GM23248 (cell line): ENCODE measurements around the gene MAGI1. TPM values are rescaled to one million over a fixed set of nuclear protein-coding genes. Genes with fewer than 3 reads are reported as not detected.

ENCODE experiments used
- DNase-seq: peaks from one replicate; pipeline ENCODE4 v3.0.0-alpha.2; 2015
- H2AFZ ChIP-seq: fragments of 200-600 bp; sonication (generic); 2 replicates; pipeline ENCODE4 v1.6.1; 2016; ENCODE audit warnings: antibody characterized with exemption
- H3F3A ChIP-seq: fragments of 200-600 bp; sonication (generic); 2 replicates; pipeline ENCODE4 v1.6.1; 2016; ENCODE audit warnings: mild to moderate bottlenecking, antibody characterized with exemption, mixed run types; ENCODE audit not compliant: insufficient read depth
- H3K27ac ChIP-seq: fragments of 200-600 bp; sonication (generic); 2 replicates; pipeline ENCODE4 v1.5.1; 2016; ENCODE audit warnings: mild to moderate bottlenecking
- H3K27me3 ChIP-seq: fragments of 200-600 bp; sonication (generic); replicated peaks from 2 replicates; pipeline ENCODE4 v1.6.1; 2016; ENCODE audit warnings: mild to moderate bottlenecking; ENCODE audit not compliant: insufficient read depth
- H3K36me3 ChIP-seq: fragments of 200-600 bp; sonication (generic); 2 replicates; pipeline ENCODE4 v1.6.1; 2016; ENCODE audit warnings: low read depth, mild to moderate bottlenecking
- H3K4me1 ChIP-seq: fragments of 200-600 bp; sonication (generic); 2 replicates; pipeline ENCODE4 v1.6.1; 2016; ENCODE audit warnings: mild to moderate bottlenecking; ENCODE audit not compliant: insufficient read depth
- H3K4me2 ChIP-seq: fragments of 200-600 bp; sonication (generic); one replicate; pipeline ENCODE4 v1.6.1; 2016; ENCODE audit warnings: mild to moderate bottlenecking; ENCODE audit not compliant: unreplicated experiment
- H3K4me3 ChIP-seq: fragments of 200-600 bp; sonication (generic); 2 replicates; pipeline ENCODE4 v1.5.1; 2016; ENCODE audit warnings: mild to moderate bottlenecking
- H3K79me2 ChIP-seq: fragments of 200-600 bp; sonication (generic); 2 replicates; pipeline ENCODE4 v1.6.1; 2016; ENCODE audit warnings: mild to moderate bottlenecking; ENCODE audit not compliant: insufficient read depth
- H3K9ac ChIP-seq: fragments of 200-600 bp; sonication (generic); 2 replicates; pipeline ENCODE4 v1.6.1; 2016; ENCODE audit warnings: mild to moderate bottlenecking
- H3K9me2 ChIP-seq: fragments of 200-600 bp; sonication (generic); 2 replicates; pipeline ENCODE4 v1.6.1; 2016; ENCODE audit warnings: mixed run types, mild to moderate bottlenecking, moderate library complexity; ENCODE audit not compliant: insufficient read depth
- H3K9me3 ChIP-seq: fragments of 200-600 bp; sonication (generic); one replicate; pipeline ENCODE4 v1.6.1; 2017; ENCODE audit warnings: low read depth
- H4K20me1 ChIP-seq: fragments of 200-600 bp; sonication (generic); 2 replicates; pipeline ENCODE4 v1.6.0; 2016; ENCODE audit not compliant: insufficient read depth
- EZH2 ChIP-seq: fragments of 200-600 bp; sonication (generic); IDR thresholded peaks from 2 replicates; pipeline ENCODE4 v1.6.1; 2018; ENCODE audit warnings: antibody characterized with exemption, mild to moderate bottlenecking; ENCODE audit not compliant: insufficient read depth, poor library complexity, severe bottlenecking
- EZH2phosphoT487 ChIP-seq: fragments of 200-600 bp; sonication (generic); IDR thresholded peaks from 2 replicates; pipeline ENCODE4 v1.6.1; 2018; ENCODE audit warnings: antibody characterized with exemption, moderate library complexity, mild to moderate bottlenecking, low read depth; ENCODE audit not compliant: insufficient read depth
- WGBS, 2 experiments: methylation state at CpG; one replicate each; pipeline ENCODE4 v1.1.6; 2015 to 2017; ENCODE audit warnings: low lambda C conversion rate in 2 of 2, low coverage in 1 of 2; ENCODE audit errors: missing lambda C conversion rate in 2 of 2; 5-methylcytosine and 5-hydroxymethylcytosine counted together
- in situ Hi-C: fragments of 300-500 bp; cut with MboI; formaldehyde crosslinking; loops from 2 replicates; pipeline ENCODE4 v1.15.0; 2020
- polyA plus RNA-seq: library from polyadenylated mRNA; unstranded; fragments of >200 nt; fragmentation: Nextera tagmentation; extraction: Ambion mirVana; gene quantifications from 2 replicates; pipeline ENCODE4 v1.2.1, GENCODE V29; 2016
- total RNA-seq: library from RNA; depleted of rRNA; stranded (reverse); fragments of >200 nt; shearing (Covaris generic); gene quantifications from 2 replicates; pipeline ENCODE4 v1.2.3, GENCODE V29; 2014; rRNA removed

Gene MAGI1
- 13.8 and 34.1 TPM in 2 replicates for total RNA-seq
- polyA plus RNA-seq, result 5.8 and 7.3 TPM in 2 replicates

- Histone ChIP-seq H3K4me1 (peaks cover 42% of the 10 kb centered on the region), H3K4me2 (peak within 1 kb of the TSS; percentile 95), H2AFZ (peak within 1 kb of the TSS; percentile 88), H3K9me3 (no peaks in the 10 kb centered on the region), H3K9ac (peak within 1 kb of the TSS; percentile 95), H3K9me2 (no peaks in the 10 kb centered on the region), H3K27me3 (no peaks in the 10 kb centered on the region), H3K27ac (peak within 1 kb of the TSS; percentile 97), H3K4me3 (peak within 1 kb of the TSS; percentile 99), H3K36me3 (no peaks in the 10 kb centered on the region), H4K20me1 (no peaks in the 10 kb centered on the region), H3F3A (peaks cover 50% of the 10 kb centered on the region), H3K79me2 (peaks cover 44% of the 10 kb centered on the region)
- peak; percentile 97 for DNase-seq
- in situ Hi-C loops, result no loop called here
- TF ChIP-seq EZH2 (no peak), EZH2phosphoT487 (no peak)
- WGBS, 2 experiments, result 0 to 1% methylated on average over 44 to 63 of the region's 73 CpGs
Observed at GRCh38 chr3:66038726-66039589, at the start of gene MAGI1. Gene MAGI1 (minus strand): TSS chr3:66038918. CDS start chr3:66038308, 610 bp downstream.

- Histone ChIP-seq H4K20me1 (no peaks in the 10 kb centered on the region), H3K4me2 (no peak overlapping the region), H2AFZ (0 out of 2 replicates have a peak overlapping the region, but pooled peaks have one; percentile 15), H3K79me2 (no peaks in the 10 kb centered on the region), H3K4me3 (no peak overlapping the region), H3K4me1 (no peaks in the 10 kb centered on the region; the same call in 1 of the 2 replicates), H3K27me3 (no peaks in the 10 kb centered on the region), H3K36me3 (no peaks in the 10 kb centered on the region), H3K9me3 (no peaks in the 10 kb centered on the region), H3K9me2 (no peaks in the 10 kb centered on the region), H3K9ac (no peak overlapping the region), H3F3A (no peaks in the 10 kb centered on the region), H3K27ac (no peak overlapping the region)
- 44 to 63% methylated on average over 3 of the region's 3 CpGs for WGBS, 2 experiments
- in situ Hi-C loops, result no loop called here
- no peak for TF ChIP-seq EZH2phosphoT487
- no peak for DNase-seq
Observed at GRCh38 chr3:66083784-66084213, 45.1 kb upstream of the MAGI1 start.

- Histone ChIP-seq H3F3A (peaks cover under 1% of the 10 kb centered on the region; the same call in 1 of the 2 replicates), H3K36me3 (no peaks in the 10 kb centered on the region), H3K4me3 (no peak overlapping the region), H3K27ac (no peak overlapping the region), H3K9me2 (no peaks in the 10 kb centered on the region), H3K27me3 (no peaks in the 10 kb centered on the region), H2AFZ (no peak overlapping the region), H3K9ac (no peak overlapping the region), H3K4me1 (no peaks in the 10 kb centered on the region; the same call in 1 of the 2 replicates), H3K9me3 (no peaks in the 10 kb centered on the region), H3K4me2 (no peak overlapping the region), H4K20me1 (no peaks in the 10 kb centered on the region), H3K79me2 (no peaks in the 10 kb centered on the region)
- 73 to 76% methylated on average over 5 of the region's 5 CpGs for WGBS, 2 experiments
- no peak for TF ChIP-seq EZH2
- TF ChIP-seq EZH2phosphoT487, result no peak
- DNase-seq, result no peak
- in situ Hi-C loops, result no loop called here
Observed at GRCh38 chr3:66083096-66083678, 44.5 kb upstream of the MAGI1 start.

- Histone ChIP-seq H3K9me2 (no peaks in the 10 kb centered on the region), H4K20me1 (no peaks in the 10 kb centered on the region), H3K27me3 (no peaks in the 10 kb centered on the region), H3K4me1 (no peaks in the 10 kb centered on the region; the same call in 1 of the 2 replicates), H3K36me3 (no peaks in the 10 kb centered on the region), H3F3A (peaks cover 6% of the 10 kb centered on the region; the same call in 1 of the 2 replicates), H3K4me3 (no peak overlapping the region), H3K9ac (no peak overlapping the region), H2AFZ (no peak overlapping the region), H3K4me2 (no peak overlapping the region), H3K79me2 (no peaks in the 10 kb centered on the region), H3K27ac (no peak overlapping the region), H3K9me3 (no peaks in the 10 kb centered on the region)
- in situ Hi-C loops, result no loop called here
- TF ChIP-seq EZH2 (no peak), EZH2phosphoT487 (no peak)
- DNase-seq, result peak; percentile 34
Observed at GRCh38 chr3:66082679-66083078, 44.0 kb upstream of the MAGI1 start.
